Subcutaneous adipose tissue (tissue), 4 donors: ENCODE results near the gene SORBS1. TPM values are rescaled to one million over a fixed set of nuclear protein-coding genes. Genes with fewer than 3 reads are reported as not detected.

Experiments
- CTCF ChIP-seq: fragments of 450-650 bp; IDR thresholded peaks from one replicate; pipeline ENCODE4 v1.5.1; 2016; ENCODE audit warnings: low read depth, mild to moderate bottlenecking, control low read depth, antibody characterized with exemption, moderate library complexity
- total RNA-seq, 4 donors: library from RNA; depleted of rRNA; stranded (reverse); fragments of >200 nt; gene quantifications; one replicate each; pipeline ENCODE4 v1.1.0, GENCODE V29; 2016

The SORBS1 gene
- total RNA-seq, 4 donors from 2014 or later = 460 to 715 (median 623) TPM

GRCh38 chr10:95500097-95500496 is 61.1 kb downstream of the SORBS1 start:
- TF ChIP-seq CTCF = no peak

GRCh38 chr10:95499482-95499989 is 61.6 kb downstream of the SORBS1 start:
- no peak for TF ChIP-seq CTCF

GRCh38 chr10:95496951-95497350 is 64.2 kb downstream of the SORBS1 start:
- TF ChIP-seq CTCF = no peak

GRCh38 chr10:95496246-95496911 is 64.8 kb downstream of the SORBS1 start:
- TF ChIP-seq CTCF = no peak

- no peak for TF ChIP-seq CTCF
Observed at GRCh38 chr10:95493862-95494261, 67.3 kb downstream of the SORBS1 start.

GRCh38 chr10:95487994-95488393 is 73.2 kb downstream of the SORBS1 start:
- TF ChIP-seq CTCF = no peak

DNA sequence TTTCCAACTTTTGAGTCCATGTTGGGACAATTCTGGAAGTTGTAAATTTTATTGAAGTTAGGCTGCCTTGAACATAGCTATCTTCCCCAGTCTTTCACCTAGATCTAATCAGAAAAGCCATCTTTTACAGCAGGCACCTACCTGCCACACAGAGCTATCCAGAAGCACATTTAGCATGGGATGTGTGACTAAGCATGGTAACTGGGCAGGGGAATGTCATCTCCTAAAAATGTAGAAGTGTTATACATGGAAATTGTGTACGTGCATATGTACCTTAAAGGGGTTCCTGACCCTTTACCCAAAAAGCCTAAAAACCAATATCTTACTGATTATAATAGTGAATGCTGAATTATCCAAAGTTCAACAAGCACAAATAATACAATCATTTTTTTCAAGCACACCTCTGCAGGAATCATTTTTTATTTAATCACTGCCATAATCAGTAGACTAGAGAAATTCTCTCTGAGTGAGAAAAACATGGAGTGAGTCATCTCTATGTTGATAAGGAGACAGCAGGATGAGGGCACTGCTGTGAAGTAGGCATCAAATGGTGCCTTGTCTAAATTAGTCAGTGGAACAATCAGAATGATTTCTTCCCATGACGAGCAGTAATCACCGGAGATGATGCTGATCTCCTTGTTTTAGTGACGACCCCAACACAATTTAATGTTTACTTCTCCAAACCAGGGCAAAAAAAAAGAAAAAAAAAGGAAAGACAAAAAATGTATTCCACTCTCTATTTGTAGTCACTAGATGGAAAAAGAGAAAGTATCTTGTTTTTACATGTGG is 75.9 kb downstream of the SORBS1 start:
- no peak for TF ChIP-seq CTCF
